Activated CD8-positive, alpha-beta memory T cell treated with anti-CD3 and anti-CD28 coated beads, Interleukin-2, amount 50 U/mL, for 4 hours (primary cell): ENCODE results near the gene LRRFIP1.

Experiments used
- DNase-seq: peaks from one replicate; pipeline ENCODE4 v3.0.0-alpha.2; 2020

The LRRFIP1 gene

GRCh38 chr2:237623428-237624403, 3.7 kb upstream of the LRRFIP1 start:
- DNase-seq, result no peak

GRCh38 chr2:237624565-237624964, 2.8 kb upstream of the LRRFIP1 start:
- DNase-seq, result no peak

- DNase-seq, result no peak
Observed at GRCh38 chr2:237625216-237625705, 2.1 kb upstream of the LRRFIP1 start.

- no peak for DNase-seq
Observed at GRCh38 chr2:237625777-237626176, 1.6 kb upstream of the LRRFIP1 start.

GRCh38 chr2:237626813-237627440, 460 bp upstream of the LRRFIP1 start:
- no peak for DNase-seq

- DNase-seq, result no peak
Observed at GRCh38 chr2:237628247-237629187, 1.1 kb downstream of the LRRFIP1 start.

- no peak for DNase-seq
Observed at GRCh38 chr2:237629188-237629534, 1.8 kb downstream of the LRRFIP1 start.

- DNase-seq, result no peak
Observed at GRCh38 chr2:237629739-237630138, 2.4 kb downstream of the LRRFIP1 start.

GRCh38 chr2:237630216-237631000, 3.0 kb downstream of the LRRFIP1 start:
- no peak for DNase-seq

- no peak for DNase-seq
Observed at GRCh38 chr2:237631007-237631785, 3.8 kb downstream of the LRRFIP1 start.

- DNase-seq, result no peak
Observed at GRCh38 chr2:237631801-237632585, 4.6 kb downstream of the LRRFIP1 start.

GRCh38 chr2:237633061-237633561, 5.7 kb downstream of the LRRFIP1 start:
- no peak for DNase-seq

- DNase-seq, result no peak
Observed at GRCh38 chr2:237636578-237636977, 9.2 kb downstream of the LRRFIP1 start.

GRCh38 chr2:237637429-237638135, 10.2 kb downstream of the LRRFIP1 start:
- no peak for DNase-seq

- DNase-seq, result no peak
Observed at GRCh38 chr2:237638176-237638575, 10.8 kb downstream of the LRRFIP1 start.

- DNase-seq, result no peak
Observed at GRCh38 chr2:237639052-237639835, 11.9 kb downstream of the LRRFIP1 start.

- DNase-seq, result no peak
Observed at GRCh38 chr2:237639836-237640220, 12.4 kb downstream of the LRRFIP1 start.

- no peak for DNase-seq
Observed at GRCh38 chr2:237640493-237640998, 13.2 kb downstream of the LRRFIP1 start.
